Upper lobe of right lung (tissue), 1 donor: ENCODE data around the gene REEP1. TPM values are rescaled to one million over a fixed set of nuclear protein-coding genes. Genes with fewer than 3 reads are reported as not detected.

Experiments
- ATAC-seq: fragments of 200-7000 bp; cut with Tn5 transposase; one replicate; pipeline ENCODE4 v1.9.1; 2020; ENCODE audit warnings: mild to moderate bottlenecking, moderate library complexity
- DNase-seq: peaks from one replicate; pipeline ENCODE4 v3.0.0-alpha.2; 2020
- H3K27ac ChIP-seq: fragments of 200-600 bp; one replicate; pipeline ENCODE4 v1.8.0; 2022
- H3K27me3 ChIP-seq: fragments of 200-600 bp; one replicate; pipeline ENCODE4 v1.8.0; 2022; ENCODE audit warnings: mild to moderate bottlenecking
- H3K36me3 ChIP-seq: fragments of 200-600 bp; one replicate; pipeline ENCODE4 v1.8.0; 2022
- H3K4me1 ChIP-seq: fragments of 200-600 bp; one replicate; pipeline ENCODE4 v1.8.0; 2022
- H3K4me3 ChIP-seq: fragments of 200-600 bp; one replicate; pipeline ENCODE4 v1.8.0; 2022; ENCODE audit warnings: mild to moderate bottlenecking
- H3K9me3 ChIP-seq: fragments of 200-600 bp; one replicate; pipeline ENCODE4 v1.8.0; 2022
- CTCF ChIP-seq: fragments of 200-600 bp; IDR thresholded peaks from one replicate; pipeline ENCODE4 v1.8.0; 2022; ENCODE audit warnings: antibody characterized with exemption
- intact Hi-C: fragments of 100-400 bp; cut with DNase I; formaldehyde crosslinking; loops from one replicate; pipeline ENCODE4 v1.11.0; 2022
- total RNA-seq: library from RNA; stranded (reverse); fragmentation: NEBNext Ultra II Directional; extraction: Animal tissue kit (Norgen Biotek cat#: 25700); gene quantifications from one replicate; pipeline ENCODE4 v1.2.1, GENCODE V29; 2021
- donor health status: DM: no; HTN: yes; CAD: no; lungs with severe emphysema.

The REEP1 gene
- total RNA-seq, 1 donor from 2014 or later, result 7.8 TPM

GRCh38 chr2:86274265-86274917 is 63.0 kb downstream of the REEP1 start:
- Histone ChIP-seq H3K4me1 (no peaks in the 10 kb centered on the region), H3K27me3 (no peaks in the 10 kb centered on the region), H3K27ac (no peak overlapping the region), H3K9me3 (peaks cover 19% of the 10 kb centered on the region), H3K4me3 (no peak overlapping the region), H3K36me3 (no peaks in the 10 kb centered on the region)
- no peak for DNase-seq
- intact Hi-C loops, result no loop called here
- ATAC-seq, result no peak
- no peak for TF ChIP-seq CTCF

- Histone ChIP-seq H3K4me1 (no peaks in the 10 kb centered on the region), H3K27ac (no peak overlapping the region), H3K4me3 (no peak overlapping the region), H3K27me3 (no peaks in the 10 kb centered on the region), H3K36me3 (no peaks in the 10 kb centered on the region), H3K9me3 (peaks cover 19% of the 10 kb centered on the region)
- DNase-seq (no peak), ATAC-seq (no peak)
- intact Hi-C loops, result no loop called here
- no peak for TF ChIP-seq CTCF
Observed at GRCh38 chr2:86272111-86272510, 65.3 kb downstream of the REEP1 start.

- Histone ChIP-seq H3K4me3 (no peak overlapping the region), H3K9me3 (peaks cover 19% of the 10 kb centered on the region), H3K27ac (no peak overlapping the region), H3K36me3 (no peaks in the 10 kb centered on the region), H3K27me3 (no peaks in the 10 kb centered on the region), H3K4me1 (no peaks in the 10 kb centered on the region)
- no peak for DNase-seq
- no peak for ATAC-seq
- intact Hi-C loops, result no loop called here
- no peak for TF ChIP-seq CTCF
Observed at GRCh38 chr2:86271248-86271647, 66.2 kb downstream of the REEP1 start.

GRCh38 chr2:86263956-86264355 is 73.5 kb downstream of the REEP1 start:
- ATAC-seq (no peak), DNase-seq (no peak)
- Histone ChIP-seq H3K27ac (no peak overlapping the region), H3K4me3 (no peak overlapping the region), H3K27me3 (no peaks in the 10 kb centered on the region), H3K36me3 (no peaks in the 10 kb centered on the region), H3K9me3 (no peaks in the 10 kb centered on the region), H3K4me1 (no peaks in the 10 kb centered on the region)
- no peak for TF ChIP-seq CTCF
- intact Hi-C loops, result no loop called here

- ATAC-seq (no peak), DNase-seq (no peak)
- no peak overlapping the region for H3K27ac ChIP-seq
- H3K9me3 ChIP-seq, result no peaks in the 10 kb centered on the region
- no peaks in the 10 kb centered on the region for H3K4me1 ChIP-seq
- intact Hi-C loops, result no loop called here
- H3K27me3 ChIP-seq, result no peaks in the 10 kb centered on the region
- H3K36me3 ChIP-seq, result no peaks in the 10 kb centered on the region
- H3K4me3 ChIP-seq, result no peak overlapping the region
- no peak for TF ChIP-seq CTCF
Observed at GRCh38 chr2:86260978-86261377, 76.4 kb downstream of the REEP1 start.

GRCh38 chr2:86258106-86258505 is 79.3 kb downstream of the REEP1 start:
- DNase-seq, result no peak
- no peak for ATAC-seq
- no peak overlapping the region for H3K4me3 ChIP-seq

More at GRCh38 chr2:86258106-86258505, 79.3 kb downstream of the REEP1 start:
- H3K4me1 ChIP-seq, result no peaks in the 10 kb centered on the region
- H3K36me3 ChIP-seq, result no peaks in the 10 kb centered on the region
- no peak overlapping the region for H3K27ac ChIP-seq
- no peak for TF ChIP-seq CTCF
- intact Hi-C loops, result no loop called here
- H3K27me3 ChIP-seq, result no peaks in the 10 kb centered on the region
- no peaks in the 10 kb centered on the region for H3K9me3 ChIP-seq
